IMR-90 (cell line): ENCODE measurements around the gene ENPP6. TPM values are rescaled to one million over a fixed set of nuclear protein-coding genes. Genes with fewer than 3 reads are reported as not detected.

ENCODE experiments used
- ATAC-seq: fragments of 200-7000 bp; cut with Tn5 transposase; 2 replicates; pipeline ENCODE4 v1.9.1; 2020; ENCODE audit warnings: low read depth, mild to moderate bottlenecking, moderate library complexity
- BruUV-seq: library from RNA; stranded (reverse); fragments of 400-500 nt; replicated peaks from 2 replicates; lab custom pipeline; 2021; lab: Mats Ljungman, UMichigan
- CTCF ChIA-PET: fragments of 300-600 bp; formaldehyde crosslinking; extraction: SDS; loops from one replicate; lab custom pipeline; 2021; ENCODE audit warnings: antibody characterized with exemption; lab: Yijun Ruan, JAX
- POLR2A ChIA-PET: fragments of 300-600 bp; sonication (Branson Sonifier 250); formaldehyde crosslinking; loops from one replicate; lab custom pipeline; 2022; ENCODE audit warnings: antibody characterized with exemption; ENCODE audit not compliant: unreplicated experiment; lab: Charles Lee
- DNase-seq: peaks from one replicate; pipeline ENCODE4 v3.0.0; 2013
- H2AFZ ChIP-seq: replicated peaks from 2 replicates; pipeline ENCODE3; 2013; ENCODE audit warnings: low read length, mild to moderate bottlenecking; ENCODE audit not compliant: poor library complexity
- H2AK5ac ChIP-seq: 2 replicates; pipeline ENCODE4 v1.6.1; 2013; ENCODE audit warnings: low read depth, low read length, inconsistent platforms
- H2AK9ac ChIP-seq: replicated peaks from 2 replicates; pipeline ENCODE3; 2013; ENCODE audit warnings: mild to moderate bottlenecking, low read depth, low read length, moderate library complexity; ENCODE audit not compliant: poor library complexity
- H2BK120ac ChIP-seq: 2 replicates; pipeline ENCODE4 v1.6.1; 2013; ENCODE audit warnings: low read depth, low read length, inconsistent platforms
- H2BK15ac ChIP-seq: 3 replicates; pipeline ENCODE4 v1.6.1; 2013; ENCODE audit warnings: low read depth, low read length, inconsistent platforms
- H2BK20ac ChIP-seq: 2 replicates; pipeline ENCODE4 v1.6.1; 2013; ENCODE audit warnings: low read depth, mild to moderate bottlenecking, inconsistent platforms, low read length, moderate library complexity
- H2BK5ac ChIP-seq: 2 replicates; pipeline ENCODE4 v1.6.1; 2013; ENCODE audit warnings: mild to moderate bottlenecking, low read depth, low read length, inconsistent platforms; ENCODE audit not compliant: poor library complexity, severe bottlenecking
- H3K14ac ChIP-seq: replicated peaks from 2 replicates; pipeline ENCODE4 v1.6.1; 2013; ENCODE audit warnings: low read depth, low read length, inconsistent platforms
- H3K18ac ChIP-seq: 2 replicates; pipeline ENCODE4 v1.6.1; 2013; ENCODE audit warnings: low read depth, low read length, control low read depth
- H3K23ac ChIP-seq: 2 replicates; pipeline ENCODE4 v1.6.1; 2013; ENCODE audit warnings: low read depth, low read length, inconsistent platforms
- H3K27ac ChIP-seq: 2 replicates; pipeline ENCODE4 v1.5.1; 2013; ENCODE audit warnings: mild to moderate bottlenecking, control low read depth, low read length; ENCODE audit not compliant: insufficient read depth
- H3K27me3 ChIP-seq: 2 replicates; pipeline ENCODE4 v1.6.1; 2013; ENCODE audit warnings: low read length; ENCODE audit not compliant: control insufficient read depth, insufficient read depth
- H3K36me3 ChIP-seq: 2 replicates; pipeline ENCODE4 v1.6.1; 2013; ENCODE audit warnings: low read length, mixed read lengths; ENCODE audit not compliant: control insufficient read depth, insufficient read depth
- H3K4ac ChIP-seq: 2 replicates; pipeline ENCODE4 v1.6.1; 2013; ENCODE audit warnings: low read depth, low read length, inconsistent platforms
- H3K4me1 ChIP-seq: 2 replicates; pipeline ENCODE4 v1.6.1; 2013; ENCODE audit warnings: low read length, mixed read lengths; ENCODE audit not compliant: control insufficient read depth, insufficient read depth
- H3K4me2 ChIP-seq: 2 replicates; pipeline ENCODE4 v1.6.1; 2013; ENCODE audit warnings: low read depth, mild to moderate bottlenecking, control low read depth, low read length, moderate library complexity
- H3K4me3 ChIP-seq: 2 replicates; pipeline ENCODE4 v1.5.1; 2013; ENCODE audit warnings: low read depth, mild to moderate bottlenecking, control low read depth, low read length, moderate library complexity; ENCODE audit not compliant: insufficient read depth
- H3K56ac ChIP-seq: 2 replicates; pipeline ENCODE4 v1.6.1; 2013; ENCODE audit warnings: low read length, inconsistent platforms; ENCODE audit not compliant: insufficient read depth; ENCODE audit errors: extremely low read depth
- H3K79me1 ChIP-seq, 2 experiments: 2 replicates each; pipeline ENCODE4 v1.6.1; 2013; ENCODE audit warnings: low read length in 2 of 2, inconsistent platforms in 1 of 2, low read depth in 1 of 2
- H3K9ac ChIP-seq: 2 replicates; pipeline ENCODE4 v1.6.1; 2013; ENCODE audit warnings: low read depth, low read length, control low read depth
- H3K9me1 ChIP-seq: 2 replicates; pipeline ENCODE4 v1.6.1; 2013; ENCODE audit warnings: low read length, inconsistent platforms; ENCODE audit not compliant: insufficient read depth
- H3K9me3 ChIP-seq: 2 replicates; pipeline ENCODE4 v1.6.1; 2013; ENCODE audit warnings: low read length; ENCODE audit not compliant: control insufficient read depth, insufficient read depth
- H4K20me1 ChIP-seq: 2 replicates; pipeline ENCODE4 v1.6.1; 2013; ENCODE audit warnings: low read length, inconsistent platforms; ENCODE audit not compliant: insufficient read depth
- H4K5ac ChIP-seq: 2 replicates; pipeline ENCODE4 v1.6.1; 2013; ENCODE audit warnings: mild to moderate bottlenecking, low read depth, low read length, control low read depth
- H4K8ac ChIP-seq, 2 experiments: 2 replicates each; pipeline ENCODE4 v1.6.1; 2013; ENCODE audit warnings: low read depth in 2 of 2, low read length in 2 of 2, control low read depth in 1 of 2, inconsistent platforms in 1 of 2
- H4K91ac ChIP-seq: 2 replicates; pipeline ENCODE4 v1.6.1; 2013; ENCODE audit warnings: low read depth, low read length, inconsistent platforms; ENCODE audit not compliant: insufficient read depth
- WGBS, 2 experiments: methylation state at CpG; one replicate each; pipeline versions ENCODE4 v1.1.5 to v1.1.7; 2013; ENCODE audit warnings: missing lambda C conversion rate in 2 of 2; ENCODE audit not compliant: insufficient read length in 1 of 2; ENCODE audit errors: extremely low coverage in 2 of 2; 5-methylcytosine and 5-hydroxymethylcytosine counted together
- dilution Hi-C: fragments of 300-500 bp; cut with HindIII; formaldehyde crosslinking; loops from one replicate; pipeline ENCODE4 v1.14.3; 2018; ENCODE audit warnings: low sequenced_read_pairs; ENCODE audit not compliant: unreplicated experiment
- in situ Hi-C: fragments of 300-500 bp; cut with MboI; formaldehyde crosslinking; loops from 3 replicates; pipeline ENCODE4 v1.14.3; 2019; ENCODE audit warnings: low sequenced_read_pairs, inconsistent platforms, mixed read lengths
- intact Hi-C: fragments of 100-400 bp; cut with micrococcal nuclease; formaldehyde crosslinking; loops from 2 replicates; pipeline ENCODE4 v1.10.0; 2022
- polyA plus RNA-seq, 3 experiments: library from polyadenylated mRNA; depleted of rRNA; stranded (reverse); fragments of >200 nt; gene quantifications; 2 replicates each; pipeline ENCODE4 v1.2.3, GENCODE V29; 2012; ENCODE audit warnings: low replicate concordance in 1 of 3
- total RNA-seq: library from RNA; depleted of rRNA; stranded (reverse); fragments of >200 nt; gene quantifications from 2 replicates; pipeline ENCODE4 v1.2.3, GENCODE V29; 2012
- TF ChIP-seq, protein P1 (sequence below): fragments of 150-350 bp; IDR thresholded peaks from 2 replicates; pipeline ENCODE4 v1.6.1; 2017; ENCODE audit warnings: mild to moderate bottlenecking, antibody characterized with exemption, low read length, low read depth
- TF ChIP-seq, protein P2 (sequence below): fragments of 150-350 bp; IDR thresholded peaks from 2 replicates; pipeline ENCODE4 v1.6.1; 2016; ENCODE audit warnings: low read depth, mild to moderate bottlenecking, low read length, moderate library complexity, borderline replicate concordance

The ENPP6 gene
- total and polyA plus RNA-seq, 2 of the 4 experiments (the other 2 are of a cell fraction) = not detected

GRCh38 chr4:184166736-184167135, 50.9 kb downstream of the ENPP6 start:
- no peak overlapping the region for H2BK15ac ChIP-seq
- no peak overlapping the region for H3K9ac ChIP-seq
- H4K20me1 ChIP-seq = no peaks in the 10 kb centered on the region
- peaks cover 5% of the 10 kb centered on the region; the same call in 1 of the 2 replicates for H3K4me1 ChIP-seq
- H3K27ac ChIP-seq = no peak overlapping the region
- no peaks in the 10 kb centered on the region for H3K9me1 ChIP-seq
- no TSS peak for BruUV-seq
- no peak overlapping the region for H2BK20ac ChIP-seq
- intact Hi-C loops (loop anchor here (5.0 to 10.0 kb wide), 4 partner anchors 179 to 692 kb away; partner anchors contain the start of gene STOX2), in situ Hi-C loops (no loop called here), dilution Hi-C loops (no loop called here)
- DNase-seq (no peak), ATAC-seq (no peak)
- TF ChIP-seq, protein P1, sequence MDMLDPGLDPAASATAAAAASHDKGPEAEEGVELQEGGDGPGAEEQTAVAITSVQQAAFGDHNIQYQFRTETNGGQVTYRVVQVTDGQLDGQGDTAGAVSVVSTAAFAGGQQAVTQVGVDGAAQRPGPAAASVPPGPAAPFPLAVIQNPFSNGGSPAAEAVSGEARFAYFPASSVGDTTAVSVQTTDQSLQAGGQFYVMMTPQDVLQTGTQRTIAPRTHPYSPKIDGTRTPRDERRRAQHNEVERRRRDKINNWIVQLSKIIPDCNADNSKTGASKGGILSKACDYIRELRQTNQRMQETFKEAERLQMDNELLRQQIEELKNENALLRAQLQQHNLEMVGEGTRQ = no peak
- TF ChIP-seq, protein P2, sequence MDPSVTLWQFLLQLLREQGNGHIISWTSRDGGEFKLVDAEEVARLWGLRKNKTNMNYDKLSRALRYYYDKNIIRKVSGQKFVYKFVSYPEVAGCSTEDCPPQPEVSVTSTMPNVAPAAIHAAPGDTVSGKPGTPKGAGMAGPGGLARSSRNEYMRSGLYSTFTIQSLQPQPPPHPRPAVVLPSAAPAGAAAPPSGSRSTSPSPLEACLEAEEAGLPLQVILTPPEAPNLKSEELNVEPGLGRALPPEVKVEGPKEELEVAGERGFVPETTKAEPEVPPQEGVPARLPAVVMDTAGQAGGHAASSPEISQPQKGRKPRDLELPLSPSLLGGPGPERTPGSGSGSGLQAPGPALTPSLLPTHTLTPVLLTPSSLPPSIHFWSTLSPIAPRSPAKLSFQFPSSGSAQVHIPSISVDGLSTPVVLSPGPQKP = no peak
- H4K91ac ChIP-seq = no peak overlapping the region
- H4K5ac ChIP-seq = no peak overlapping the region
- H3K36me3 ChIP-seq = no peaks in the 10 kb centered on the region
- peaks cover 7% of the 10 kb centered on the region; the same call in 1 of the 2 replicates for H3K27me3 ChIP-seq
- H3K4me3 ChIP-seq = no peak overlapping the region
- no peak overlapping the region for H2BK120ac ChIP-seq
- no peak overlapping the region for H3K4me2 ChIP-seq
- POLR2A ChIA-PET = interaction anchor here (0.5 kb wide), 1 partner anchor 149 kb away, joined by 5 read pairs; no protein-coding TSS in a partner anchor
- no peak overlapping the region for H2AFZ ChIP-seq
- no peak overlapping the region for H3K14ac ChIP-seq
- CTCF ChIA-PET = interaction anchor here (0.6 to 1.8 kb wide), 3 partner anchors 326 to 417 kb away, joined by 3 to 5 read pairs (median 3); no protein-coding TSS in a partner anchor
- H3K4ac ChIP-seq = no peak overlapping the region
- H3K9me3 ChIP-seq = no peaks in the 10 kb centered on the region
- H2AK9ac ChIP-seq = no peak overlapping the region
- H2BK5ac ChIP-seq = no peak overlapping the region
- no peaks in the 10 kb centered on the region for H3K79me1 ChIP-seq
- H2AK5ac ChIP-seq = no peak overlapping the region
- H3K18ac ChIP-seq = no peak overlapping the region
- no peak overlapping the region for H4K8ac ChIP-seq
- no peak overlapping the region for H3K56ac ChIP-seq
- no CpG with 5 or more reads among the region's 6 CpGs for WGBS, 2 experiments
- H3K23ac ChIP-seq = no peak overlapping the region
